Islet precursor cell (in vitro differentiated cells): ENCODE data around the gene RFC4.

Experiments used
- DNase-seq: peaks from one replicate; pipeline ENCODE4 v3.0.0-alpha.2; 2018

The RFC4 gene

GRCh38 chr3:186785495-186786018, 20.7 kb downstream of the RFC4 start:
- no peak for DNase-seq

DNA sequence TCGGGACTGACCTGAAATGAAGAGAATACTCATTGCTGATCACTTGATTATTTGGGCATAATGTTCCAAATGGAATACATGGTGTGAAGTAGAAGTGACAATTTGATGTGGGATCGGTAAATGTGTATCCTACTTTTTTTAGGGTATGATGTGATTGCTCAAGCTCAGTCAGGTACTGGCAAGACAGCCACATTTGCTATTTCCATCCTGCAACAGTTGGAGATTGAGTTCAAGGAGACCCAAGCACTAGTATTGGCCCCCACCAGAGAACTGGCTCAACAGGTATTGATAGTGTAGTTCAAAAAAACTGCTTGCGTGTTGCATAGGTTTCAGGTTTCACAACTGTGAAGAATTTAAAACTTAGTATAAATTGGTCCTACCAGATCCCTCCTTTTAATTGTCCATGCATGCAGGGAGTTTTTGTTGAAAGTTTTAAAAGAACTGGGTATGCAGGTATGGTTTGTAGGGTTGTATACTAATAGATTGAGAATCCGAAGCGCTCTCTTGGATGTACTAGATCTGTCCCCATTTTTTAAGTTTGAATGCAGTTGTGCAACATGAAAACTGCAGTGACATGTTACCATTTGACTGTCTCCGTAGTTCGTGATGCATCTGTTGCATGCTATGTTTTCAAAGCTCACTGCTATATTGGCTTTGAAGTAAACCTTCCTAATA, 21.3 kb downstream of the RFC4 start:
- DNase-seq: no peak

GRCh38 chr3:186783731-186784515, 22.4 kb downstream of the RFC4 start:
- peak; percentile 82 for DNase-seq

- peak; percentile 90 for DNase-seq
These were observed 23.1 kb downstream of the RFC4 start, which contains the start of gene EIF4A2 for GRCh38 chr3:186783058-186783730. Gene EIF4A2 (plus strand): TSS chr3:186783577. CDS start chr3:186783611, 34 bp downstream.

- no peak for DNase-seq
These were observed 23.7 kb downstream of the RFC4 start for GRCh38 chr3:186782542-186783057.

GRCh38 chr3:186779204-186779603, 27.1 kb downstream of the RFC4 start:
- no peak for DNase-seq

- peak; percentile 74 for DNase-seq
These were observed 30.3 kb downstream of the RFC4 start for GRCh38 chr3:186775999-186776398.

- DNase-seq: peak; percentile 76
These were observed 33.4 kb downstream of the RFC4 start for GRCh38 chr3:186772701-186773417.

GRCh38 chr3:186772281-186772694, 34.0 kb downstream of the RFC4 start:
- DNase-seq: no peak

DNA sequence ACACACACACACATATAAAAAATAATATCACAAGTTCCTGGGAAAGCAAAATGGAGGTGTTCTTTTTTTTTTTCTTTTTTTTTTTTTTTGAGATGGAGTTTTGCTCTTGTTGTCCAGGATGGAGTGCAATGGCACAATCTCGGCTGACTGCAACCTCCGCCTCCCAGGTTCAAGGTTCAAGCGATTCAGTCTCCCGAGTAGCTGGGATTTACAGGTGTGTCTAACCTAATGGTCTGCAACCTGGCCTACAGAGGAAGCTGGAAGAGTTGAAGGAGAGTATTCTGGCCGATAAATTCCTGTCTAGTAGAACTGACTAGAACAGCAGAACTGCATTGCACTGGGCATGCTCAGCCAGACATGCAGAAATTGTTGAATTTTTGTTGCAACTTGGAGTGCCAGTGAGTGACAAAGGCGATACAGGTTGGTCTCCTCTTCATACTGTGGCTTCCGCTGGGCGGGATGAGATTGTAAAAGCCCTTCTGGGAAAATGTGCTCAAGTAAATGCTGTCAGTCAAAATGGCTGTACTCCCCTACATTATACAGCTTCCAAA, 45.3 kb downstream of the RFC4 start:
- no peak for DNase-seq

DNA sequence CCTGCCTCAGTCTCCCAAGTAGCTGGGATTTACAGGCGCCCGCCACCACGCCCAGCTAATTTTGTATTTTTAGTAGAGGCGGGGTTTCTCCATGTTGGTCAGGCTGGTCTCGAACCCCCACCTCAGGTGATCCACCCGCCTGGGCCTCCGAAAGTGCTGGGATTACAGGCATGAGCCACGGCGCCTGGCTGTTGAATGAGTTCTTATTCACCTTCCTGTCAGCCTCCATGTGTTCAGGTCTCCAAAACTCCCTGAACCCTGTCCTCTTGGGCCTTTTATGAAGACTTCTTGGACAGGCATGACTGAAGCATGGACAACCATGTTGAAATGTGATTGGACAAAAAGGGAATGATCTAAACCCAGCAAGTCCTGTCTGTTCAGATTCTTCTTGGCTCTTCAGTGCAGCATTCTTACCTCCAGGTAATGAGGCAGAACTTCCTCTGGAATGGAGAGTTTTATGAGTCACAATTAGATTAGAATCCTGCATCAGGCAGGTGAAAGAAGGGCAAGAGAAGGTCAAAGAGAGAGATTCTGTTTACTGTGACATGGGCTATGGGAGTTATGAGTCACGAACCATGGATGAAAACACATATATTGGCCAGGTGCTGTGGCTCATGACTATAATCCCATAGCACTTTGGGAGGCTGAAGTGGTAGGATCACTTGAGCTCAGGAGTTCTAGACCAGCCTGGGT, 46.0 kb downstream of the RFC4 start:
- peak; percentile 63 for DNase-seq

- no peak for DNase-seq
These were observed 46.9 kb downstream of the RFC4 start for GRCh38 chr3:186759231-186759930.

- DNase-seq: no peak
These were observed 48.5 kb downstream of the RFC4 start for GRCh38 chr3:186757686-186758220.

GRCh38 chr3:186757214-186757613, 49.1 kb downstream of the RFC4 start:
- no peak for DNase-seq

GRCh38 chr3:186754871-186755270, 51.4 kb downstream of the RFC4 start:
- no peak for DNase-seq

DNA sequence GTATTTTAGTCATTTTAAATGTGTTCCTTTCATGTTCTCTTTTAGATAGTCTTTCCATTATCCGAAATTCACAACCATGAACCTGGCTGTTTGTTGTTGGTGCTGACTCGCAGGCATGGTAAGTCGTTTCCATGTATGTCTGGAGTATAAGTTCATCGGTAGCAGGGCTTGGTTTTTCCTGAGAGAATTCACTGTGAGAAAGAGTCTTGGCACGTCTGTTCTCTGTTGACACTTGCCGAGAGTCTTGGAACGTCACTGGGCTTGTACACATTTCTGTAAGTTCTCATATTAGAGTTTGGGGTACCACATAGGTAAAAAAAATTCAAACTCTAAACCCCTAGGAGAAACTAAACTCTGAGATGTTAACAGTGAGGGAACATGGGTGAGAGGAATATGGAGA, 52.3 kb downstream of the RFC4 start:
- DNase-seq: no peak

- no peak for DNase-seq
These were observed 54.8 kb downstream of the RFC4 start for GRCh38 chr3:186751480-186751879.

- DNase-seq: no peak
These were observed 56.0 kb downstream of the RFC4 start for GRCh38 chr3:186750316-186750715.

DNA sequence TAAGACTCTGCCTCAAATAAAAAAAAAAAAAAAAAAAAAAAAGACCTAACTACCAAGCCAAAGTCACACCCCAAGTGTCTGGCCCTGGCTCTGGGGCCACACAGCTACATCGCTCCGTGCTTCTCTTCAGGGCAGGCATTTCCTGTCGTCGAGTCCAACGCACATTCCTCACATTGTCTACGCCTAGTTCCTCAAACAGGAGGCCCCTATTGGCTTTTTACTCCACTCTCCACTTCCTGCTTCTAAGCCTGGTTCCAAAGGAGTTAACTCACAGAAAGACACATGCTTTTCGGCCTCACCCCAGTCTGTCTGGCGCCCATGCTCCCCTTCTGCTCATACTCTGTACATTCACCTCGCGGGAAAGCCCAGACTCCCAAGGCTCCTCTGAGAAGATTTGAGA, 60.3 kb downstream of the RFC4 start:
- peak; percentile 84 for DNase-seq

DNA sequence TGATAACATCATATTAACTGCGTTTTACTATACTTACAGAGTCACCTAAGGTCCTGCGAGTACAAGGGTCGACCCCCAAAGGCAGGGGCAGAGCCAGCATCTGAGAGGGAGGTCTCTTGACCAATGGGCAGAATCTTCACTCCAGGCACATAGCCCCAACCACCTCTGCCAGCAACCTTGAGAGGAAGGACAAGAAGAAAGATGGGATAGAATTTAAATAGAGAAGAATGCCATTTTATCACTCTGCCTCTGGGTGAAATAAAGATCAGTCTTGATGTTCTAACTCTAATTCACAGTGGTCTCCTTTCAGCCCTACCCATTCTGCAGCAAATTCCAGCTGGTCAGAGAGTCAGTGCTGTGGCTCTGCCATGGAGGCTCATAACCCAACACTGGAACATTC, 62.6 kb downstream of the RFC4 start:
- no peak for DNase-seq
